Measurements from ENCODE around the gene C3.

GRCh38 chr19:6662702-6663101 is 57.7 kb downstream of the C3 start:
- TF ChIP-seq POLR2AphosphoS5 (IDR thresholded peaks at IDR 0.05) (no peak), CTCF (IDR thresholded peaks at IDR 0.05) (no peak), POLR2A (IDR thresholded peaks at IDR 0.05) (no peak), EP300 (IDR thresholded peaks at IDR 0.05; ENCODE audit: low read depth) (no peak)

All from transverse colon (tissue), 4 donors.